Measurements from ENCODE around the gene RHBDD3.

Gene RHBDD3

GRCh38 chr22:29269731-29270474 lies 2.1 kb upstream of the RHBDD3 start:
- DNase-seq (ENCODE audit: low read depth, low spot score), result peak; percentile 26

DNA sequence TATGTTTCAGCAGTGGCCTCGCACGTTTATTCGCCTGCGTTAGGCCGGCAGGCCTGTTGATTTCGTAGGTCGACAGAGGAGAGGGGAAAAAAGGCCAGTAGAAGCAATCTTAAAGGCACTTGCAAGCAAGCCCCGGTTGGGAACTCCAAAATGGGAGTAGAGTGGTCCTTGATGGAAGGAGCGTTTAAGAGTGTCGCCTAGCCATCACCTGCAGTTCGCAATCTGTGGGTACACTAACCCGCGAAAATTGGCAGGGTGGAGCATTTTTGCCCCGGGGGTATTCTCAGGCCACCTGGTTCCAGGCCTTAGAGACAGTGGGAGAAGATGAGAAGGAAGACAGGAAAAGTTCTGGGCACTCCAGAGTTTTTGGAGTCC lies 1.4 kb upstream of the RHBDD3 start:
- DNase-seq (ENCODE audit: low read depth, low spot score), result peak; percentile 26

DNA sequence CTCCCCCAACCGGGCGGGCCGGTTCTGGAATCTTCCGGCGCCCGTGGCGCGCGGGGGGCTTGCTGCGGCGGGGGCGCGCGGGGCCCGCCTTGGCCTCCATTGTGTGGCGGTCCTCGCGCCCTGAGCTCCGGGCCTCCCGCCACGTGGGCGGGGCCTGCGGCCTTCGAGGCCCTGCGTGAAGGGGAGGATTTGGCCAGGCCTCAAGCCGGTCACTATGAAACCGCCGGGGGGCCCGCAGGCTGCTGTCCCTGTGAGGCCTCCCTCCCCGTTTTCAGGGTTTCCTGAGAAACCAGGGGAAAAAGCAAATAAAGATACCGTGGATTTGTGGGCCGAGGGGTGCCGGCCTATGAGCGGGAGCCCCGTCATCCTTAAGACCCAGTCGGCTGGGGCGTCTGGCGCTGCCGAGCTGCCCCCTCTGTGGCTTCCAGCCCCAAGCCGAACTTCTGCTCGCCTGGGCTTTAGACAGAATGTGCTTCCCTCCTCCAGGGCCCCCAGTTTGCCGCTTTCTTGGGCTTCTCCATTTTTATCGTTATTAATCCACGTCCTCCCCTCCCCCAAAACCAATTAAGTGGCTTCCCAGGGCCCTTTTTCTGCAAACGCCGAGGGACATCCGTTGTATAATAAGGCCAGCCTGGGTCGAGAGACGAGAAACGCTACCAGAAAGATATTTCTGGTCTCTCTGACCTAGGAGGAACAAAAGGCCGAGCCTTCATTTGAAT lies 889 bp upstream of the RHBDD3 start:
- DNase-seq (ENCODE audit: low read depth, low spot score), result peak; percentile 83

- peak; percentile 21 for DNase-seq (ENCODE audit: low read depth, low spot score)
Measured at GRCh38 chr22:29267462-29267857, 321 bp downstream of the RHBDD3 start.

DNA sequence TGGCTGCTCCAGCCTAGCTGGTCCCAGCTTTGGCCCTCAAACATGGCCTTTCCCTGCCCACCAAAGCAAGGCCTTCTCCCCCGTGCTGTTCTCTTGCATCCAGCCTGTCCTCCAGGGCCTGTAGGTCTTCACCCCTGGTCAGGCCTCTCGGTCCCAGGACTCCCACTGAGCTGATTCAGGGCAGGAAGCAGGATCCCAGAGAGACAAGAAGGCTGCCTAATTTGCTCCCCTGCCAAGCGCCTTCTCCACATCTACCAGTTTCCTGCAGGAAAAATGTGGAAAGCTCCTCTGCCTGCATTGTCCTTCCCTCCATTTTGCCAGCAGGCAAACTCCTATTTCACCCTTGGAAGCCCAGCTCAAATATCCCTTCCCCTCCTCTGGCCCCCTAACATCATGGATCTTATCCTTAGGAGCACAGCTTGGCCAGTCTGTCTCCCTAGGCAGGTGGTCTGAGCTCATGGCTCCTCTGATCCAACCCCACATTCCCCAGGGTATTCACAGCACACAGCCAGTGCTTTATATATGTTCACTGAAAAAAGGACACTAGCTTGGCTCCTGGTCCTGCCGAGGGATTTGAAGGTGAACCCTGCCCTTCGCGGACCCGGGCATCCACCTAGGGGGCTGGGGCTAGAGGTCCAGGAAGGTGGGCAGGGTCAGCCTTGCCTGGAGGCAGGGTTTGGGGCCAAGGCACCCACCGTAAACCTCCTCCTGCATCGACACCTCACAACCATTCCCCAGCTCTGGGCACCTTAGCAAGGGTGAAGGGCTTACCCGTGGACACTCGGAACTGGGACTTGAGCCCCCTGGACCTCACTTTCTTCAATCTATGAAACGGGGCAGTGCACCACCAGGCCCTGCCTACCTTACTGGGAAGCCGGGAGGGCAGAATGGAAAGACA lies 968 bp downstream of the RHBDD3 start:
- no peak for DNase-seq (ENCODE audit: low read depth, low spot score)

- no peak for DNase-seq (ENCODE audit: low read depth, low spot score)
Measured at GRCh38 chr22:29265929-29266328, 1.9 kb downstream of the RHBDD3 start.

- DNase-seq (ENCODE audit: low read depth, low spot score), result no peak
Measured at GRCh38 chr22:29265305-29265704, 2.5 kb downstream of the RHBDD3 start.

- DNase-seq (ENCODE audit: low read depth, low spot score), result no peak
Measured at GRCh38 chr22:29263791-29264276, 3.9 kb downstream of the RHBDD3 start.

DNA sequence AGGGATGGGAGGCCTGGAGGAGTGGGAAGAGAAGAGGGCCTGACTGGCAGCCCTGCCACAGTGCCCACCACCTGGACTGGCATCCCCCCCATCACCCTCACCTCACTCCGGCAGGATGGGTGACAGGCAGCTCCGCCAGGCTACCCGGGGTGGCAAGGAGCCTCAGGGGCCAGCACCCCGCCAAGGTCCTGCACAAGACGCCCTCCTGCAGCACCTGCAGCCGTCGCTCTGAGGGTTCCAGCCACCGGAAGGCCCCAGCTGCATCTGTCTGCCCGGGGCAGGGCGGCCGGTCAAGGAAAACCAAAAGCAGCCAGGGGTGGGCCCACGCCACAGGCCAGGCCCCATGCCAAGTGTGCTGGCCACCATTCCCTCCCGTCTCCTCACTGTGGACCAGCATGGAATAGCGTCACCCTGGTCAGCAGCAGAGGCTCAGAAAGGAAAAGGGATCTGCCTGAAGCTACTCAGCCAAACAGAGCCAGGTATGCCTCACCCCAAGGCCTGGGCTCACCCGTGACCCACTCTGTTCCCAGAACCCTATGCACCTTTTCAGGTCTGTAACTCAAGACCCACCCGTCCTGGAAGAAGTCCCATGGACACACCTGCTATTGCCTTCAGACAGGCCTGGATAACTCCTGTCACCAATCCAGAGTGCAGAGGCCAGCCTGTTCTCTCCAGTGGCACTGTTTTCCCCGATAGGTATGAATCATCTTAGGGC lies 7.0 kb downstream of the RHBDD3 start:
- DNase-seq (ENCODE audit: low read depth, low spot score), result no peak

DNA sequence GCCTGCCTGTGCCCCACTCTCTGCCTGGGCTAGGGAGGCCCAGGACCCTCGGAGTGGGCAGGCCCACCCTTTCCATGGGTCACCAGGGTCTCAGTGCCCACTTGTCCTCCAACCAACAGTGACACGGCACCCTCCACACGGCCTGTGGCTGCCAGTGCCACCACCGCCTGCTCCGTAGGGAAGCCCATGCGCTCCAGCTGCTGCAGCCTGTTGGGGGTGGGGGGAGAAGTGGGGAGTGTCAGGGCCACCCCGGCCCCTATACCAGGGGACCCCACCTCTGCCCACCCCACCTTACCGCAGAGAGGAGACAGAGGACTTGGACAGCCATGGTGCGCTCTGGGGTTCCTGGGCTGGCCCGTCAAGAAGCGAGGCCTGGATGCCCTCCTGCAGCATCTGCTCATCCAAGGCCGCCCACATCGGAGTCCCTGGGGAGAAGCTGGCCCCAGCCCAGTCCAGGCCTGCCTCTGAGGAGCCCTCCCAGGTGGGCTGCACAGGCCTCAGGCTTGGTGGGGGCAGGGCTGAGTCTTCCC lies 7.7 kb downstream of the RHBDD3 start:
- no peak for DNase-seq (ENCODE audit: low read depth, low spot score)

DNA sequence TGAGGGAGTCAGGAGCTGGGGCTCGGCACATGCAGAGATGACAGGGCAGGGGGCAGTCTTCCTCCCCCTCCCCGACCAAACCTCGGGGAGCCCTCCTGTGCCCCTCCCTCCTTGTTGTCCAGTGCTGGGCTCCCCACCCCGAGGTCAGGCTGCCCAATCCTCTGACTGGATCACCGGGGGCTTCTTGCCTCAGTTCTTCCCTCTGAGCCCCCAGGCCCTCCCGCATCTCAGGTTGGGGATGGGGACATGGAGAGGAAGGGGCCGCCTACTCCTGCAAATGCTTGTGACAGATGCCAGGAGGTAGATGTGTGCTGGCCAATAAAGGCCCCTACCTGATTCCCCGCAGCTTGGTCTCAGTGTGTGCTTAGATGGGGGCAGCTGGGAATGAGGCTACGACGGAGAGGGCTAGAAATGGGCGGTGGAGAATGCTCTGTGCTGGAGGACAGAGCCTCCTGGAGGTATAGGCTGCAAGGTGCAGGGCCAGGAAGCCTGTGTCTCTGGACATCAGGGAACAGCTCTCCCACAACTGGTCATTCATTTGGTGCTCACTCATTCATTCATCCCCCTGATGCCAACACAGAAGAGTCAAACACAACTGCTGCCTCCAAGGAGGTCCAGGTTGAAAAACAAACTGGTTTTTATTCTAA lies 8.4 kb downstream of the RHBDD3 start:
- no peak for DNase-seq (ENCODE audit: low read depth, low spot score)

DNA sequence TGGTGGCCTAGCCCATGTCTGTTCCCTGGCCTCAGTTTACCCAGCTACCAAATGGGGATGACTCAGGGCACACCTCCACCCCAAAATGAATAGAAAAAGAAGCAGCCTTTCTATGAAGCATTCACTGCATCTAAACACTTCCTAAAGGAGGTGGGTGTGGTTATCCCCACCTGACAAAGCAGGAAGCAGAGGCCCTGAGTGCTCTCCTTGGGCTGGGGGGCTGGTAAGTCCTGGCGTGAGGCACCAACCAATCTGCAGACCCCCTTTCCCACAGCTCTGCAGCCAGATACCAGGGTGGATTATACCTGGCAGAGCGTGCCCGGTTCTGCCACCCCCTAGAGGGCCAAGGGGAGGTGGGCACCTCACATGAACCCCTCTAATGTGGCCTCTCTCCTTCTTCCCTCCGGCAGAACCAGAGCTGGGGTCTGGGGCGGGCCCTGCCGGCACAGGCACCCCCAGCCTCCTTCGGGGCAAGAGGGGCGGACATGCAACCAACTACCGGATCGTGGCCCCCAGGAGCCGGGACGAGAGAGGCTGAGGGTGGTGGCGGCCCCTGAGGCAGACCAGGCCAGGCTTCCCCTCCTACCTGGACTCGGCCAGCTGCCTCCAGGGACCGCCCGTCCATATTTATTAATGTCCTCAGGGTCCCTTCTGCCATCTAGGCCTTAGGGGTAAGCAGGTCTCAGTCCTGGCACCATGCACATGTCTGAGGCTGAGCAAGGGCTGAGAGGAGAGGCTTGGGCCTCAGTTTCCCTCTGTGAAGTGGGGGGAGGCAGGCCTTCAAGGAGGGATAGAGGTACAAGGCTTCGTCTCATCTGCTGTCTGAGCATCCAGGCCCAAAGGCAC lies 9.2 kb downstream of the RHBDD3 start:
- DNase-seq (ENCODE audit: low read depth, low spot score), result no peak

DNA sequence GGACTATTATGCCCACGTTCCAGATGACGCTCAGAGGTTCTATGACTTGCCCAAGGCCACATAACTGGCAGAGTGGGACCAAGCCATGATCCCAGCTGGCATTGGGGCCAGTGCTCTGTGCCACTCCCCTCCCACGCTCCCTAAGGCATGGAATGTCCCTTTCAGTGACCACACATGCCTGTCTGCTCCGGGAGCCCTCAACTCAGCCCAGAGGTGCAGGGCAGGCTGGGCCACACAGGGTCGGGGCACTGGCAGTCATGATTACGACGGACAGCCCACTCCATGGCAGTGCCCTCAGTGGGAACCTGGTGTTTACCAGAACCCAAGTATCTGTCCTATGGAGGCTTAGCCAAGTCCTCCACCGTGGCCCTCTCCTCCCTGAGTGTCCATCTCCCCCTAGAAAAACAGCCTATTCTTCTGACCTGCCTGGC lies 10.0 kb downstream of the RHBDD3 start:
- DNase-seq (ENCODE audit: low read depth, low spot score), result no peak

DNA sequence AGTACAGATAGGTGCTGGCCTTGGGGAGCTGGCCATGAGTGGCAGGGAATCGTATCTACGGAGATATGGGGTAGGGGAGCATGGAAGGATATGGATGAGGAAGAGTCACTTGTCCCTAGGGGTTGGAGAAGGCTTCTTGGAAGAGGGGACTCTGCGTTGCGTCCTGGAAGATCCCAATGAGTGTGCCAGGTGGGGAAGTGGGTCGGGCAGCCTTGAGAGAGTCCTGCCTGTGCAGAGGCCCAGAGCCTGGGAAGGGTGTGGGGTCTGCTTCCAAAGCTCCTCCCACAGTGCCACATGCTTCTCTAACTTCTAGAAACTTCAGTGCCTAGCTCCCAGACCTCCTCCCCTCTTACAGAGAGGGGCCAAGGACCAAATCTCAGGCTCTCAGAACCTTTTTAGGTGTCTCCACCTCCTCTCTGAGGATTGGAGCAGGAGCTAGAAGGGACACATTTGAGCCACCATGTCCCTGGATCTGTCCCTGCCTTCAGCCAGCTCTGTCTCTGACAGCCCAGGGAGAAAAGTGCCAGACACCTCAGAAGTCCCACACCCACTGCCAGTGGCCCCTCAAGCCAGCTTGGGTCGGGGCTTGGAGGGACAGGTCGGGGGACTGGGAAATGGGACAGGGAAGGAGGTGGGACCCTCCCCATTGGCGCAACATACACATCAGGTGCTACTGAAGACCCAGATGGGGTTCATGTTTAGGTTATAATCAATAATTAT lies 11.0 kb downstream of the RHBDD3 start:
- no peak for DNase-seq (ENCODE audit: low read depth, low spot score)

- DNase-seq (ENCODE audit: low read depth, low spot score), result no peak
Measured at GRCh38 chr22:29255064-29255621, 12.6 kb downstream of the RHBDD3 start.

DNA sequence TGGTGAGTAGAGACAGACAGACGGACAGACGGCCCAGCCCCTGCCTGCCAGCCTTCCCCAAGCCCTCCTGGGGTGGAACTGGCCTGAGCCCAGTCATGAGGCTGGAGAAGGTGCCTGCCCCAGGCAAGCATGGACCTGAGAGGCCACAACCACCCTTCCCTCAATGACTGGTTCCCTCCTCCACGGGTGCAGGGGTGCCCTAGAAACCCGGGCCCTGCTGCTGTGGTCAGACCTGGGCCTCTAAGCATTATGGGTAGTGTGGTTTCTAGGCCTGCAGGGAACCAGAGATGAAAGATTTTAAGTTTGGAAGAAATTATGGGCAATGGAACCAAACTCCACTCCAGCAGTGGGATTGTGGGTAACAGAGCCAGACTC lies 13.5 kb downstream of the RHBDD3 start:
- no peak for DNase-seq (ENCODE audit: low read depth, low spot score)

DNA sequence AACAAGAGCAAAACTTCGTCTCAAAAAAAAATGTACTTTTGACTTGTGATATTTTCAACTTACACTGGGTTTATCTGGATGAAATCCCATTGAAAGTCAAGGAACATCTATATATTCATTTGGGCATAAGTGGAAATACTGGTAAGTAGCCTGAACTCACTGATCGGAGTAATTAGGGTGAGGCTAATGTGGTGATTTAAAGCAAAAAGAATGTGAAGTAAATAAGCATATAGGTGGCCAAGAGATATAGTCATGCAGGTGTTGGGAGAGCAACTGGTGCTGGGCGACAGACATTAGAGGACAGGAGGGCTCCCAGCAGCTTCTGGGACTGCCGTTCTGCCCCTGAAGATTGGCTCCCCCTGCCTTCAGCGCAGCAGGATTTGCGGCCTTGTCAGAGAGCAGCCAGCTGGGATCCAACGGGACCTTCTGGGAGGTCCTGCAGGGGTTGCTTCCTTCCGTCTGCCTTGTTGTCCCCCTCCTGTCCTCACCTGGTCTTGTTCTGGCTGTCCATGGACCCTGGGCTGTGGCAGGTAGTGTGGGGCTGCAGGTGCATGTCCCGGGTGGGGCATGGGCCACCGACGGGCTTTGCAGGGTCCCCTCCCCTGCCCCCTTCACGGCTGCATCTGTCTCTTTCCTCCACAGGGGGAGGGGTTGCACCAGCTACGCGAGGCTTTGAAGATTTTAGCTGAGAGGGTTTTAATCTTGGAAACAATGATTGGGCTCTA lies 14.1 kb downstream of the RHBDD3 start:
- no peak for DNase-seq (ENCODE audit: low read depth, low spot score)
